Esophagus muscularis mucosa (tissue), 4 donors: ENCODE results near the gene ISY1. TPM values are rescaled to one million over a fixed set of nuclear protein-coding genes. Genes with fewer than 3 reads are reported as not detected.

Experiments
- DNase-seq: peaks from one replicate; pipeline ENCODE4 v3.0.0-alpha.2; 2017; ENCODE audit errors: extremely low spot score
- H3K27ac ChIP-seq, 4 donors: fragments of 200-600 bp; sonication (generic); replicated peaks in 1 of 4; 1 replicate in 3 of 4; 2 replicates in 1 of 4; pipeline ENCODE4 v1.5.1; 2016 to 2019; ENCODE audit warnings: mild to moderate bottlenecking in 1 of 4
- H3K27me3 ChIP-seq, 4 donors: fragments of 200-600 bp; sonication (generic); one replicate each; pipeline versions ENCODE4 v1.5.1 to v1.6.0; 2016 to 2019
- H3K36me3 ChIP-seq, 4 donors: fragments of 200-600 bp; sonication (generic); one replicate each; pipeline ENCODE4 v1.5.1; 2016 to 2019
- H3K4me1 ChIP-seq, 4 donors: fragments of 200-600 bp; sonication (generic); one replicate each; pipeline ENCODE4 v1.5.1; 2016 to 2019
- H3K4me3 ChIP-seq, 4 donors: fragments of 200-600 bp; sonication (generic); 1 replicate in 2 of 4; 2 replicates in 2 of 4; pipeline ENCODE4 v1.5.1; 2016 to 2019; ENCODE audit warnings: mild to moderate bottlenecking in 4 of 4, moderate library complexity in 1 of 4
- H3K9me3 ChIP-seq, 4 donors: fragments of 200-600 bp; sonication (generic); 1 replicate in 3 of 4; 2 replicates in 1 of 4; pipeline ENCODE4 v1.5.1; 2016 to 2019
- EP300 ChIP-seq: sonication (generic); formaldehyde crosslinking; IDR thresholded peaks from one replicate; pipeline ENCODE4 v1.6.1; 2017; ENCODE audit warnings: antibody characterized with exemption
- POLR2A ChIP-seq: fragments of 450-650 bp; IDR thresholded peaks from one replicate; pipeline ENCODE4 v1.6.1; 2017; ENCODE audit warnings: antibody characterized with exemption, moderate library complexity, mild to moderate bottlenecking, low read depth
- POLR2AphosphoS5 ChIP-seq, 2 donors: sonication (generic); formaldehyde crosslinking; IDR thresholded peaks; one replicate each; pipeline ENCODE4 v1.6.1; 2017; ENCODE audit warnings: antibody characterized with exemption in 2 of 2
- WGBS: methylation state at CpG from one replicate; pipeline ENCODE4 v1.1.5; 2018; 5-methylcytosine and 5-hydroxymethylcytosine counted together
- intact Hi-C: fragments of 100-400 bp; cut with DNase I; formaldehyde crosslinking; loops from one replicate; pipeline ENCODE4 v1.15.1; 2023
- total RNA-seq, 4 donors: library from RNA; depleted of rRNA; stranded (reverse); fragments of >200 nt; gene quantifications; one replicate each; pipeline versions ENCODE4 v1.1.0 to v1.2.1, GENCODE V29; 2016
- TF ChIP-seq, protein P1 (sequence below), 3 experiments: fragments of 200-600 bp in 2 of 3; fragments of 450-650 bp in 1 of 3; sonication (generic) in 2 of 3; IDR thresholded peaks; one replicate each; pipeline ENCODE4 v1.5.1; 2017 to 2019; ENCODE audit warnings: antibody characterized with exemption in 3 of 3, mild to moderate bottlenecking in 2 of 3, moderate library complexity in 1 of 3

The ISY1 gene
- total RNA-seq, 4 donors from 2014 or later = 15.4 to 26.7 (median 18.4) TPM

DNA sequence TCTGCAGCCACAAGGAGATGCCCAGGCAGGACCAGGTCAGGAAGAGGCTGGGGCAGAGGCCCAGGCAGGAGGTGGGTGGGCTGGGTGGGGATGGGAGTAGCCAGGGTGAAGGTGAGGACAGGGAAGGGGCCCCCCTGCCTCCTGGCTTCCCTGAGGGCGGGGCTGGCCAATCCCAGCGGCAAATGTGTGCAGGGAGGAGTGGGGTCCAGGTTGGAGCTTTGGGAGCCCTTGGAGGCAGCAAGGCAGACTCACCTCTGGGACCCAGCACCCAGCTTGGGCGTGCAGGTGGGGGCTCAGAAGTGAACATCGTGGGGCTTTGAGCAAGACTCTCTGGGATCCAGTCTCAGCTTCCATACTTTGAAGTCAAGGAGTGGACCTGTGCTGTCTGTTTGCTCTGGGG lies 75.0 kb downstream of the ISY1 start:
- Histone ChIP-seq H3K9me3 (no peaks in the 10 kb centered on the region), H3K27me3 (no peaks in the 10 kb centered on the region), H3K27ac (peak overlapping the region; percentile 82 to 88 (median 83)), H3K4me3 (no peak overlapping the region), H3K4me1 (peaks cover 6 to 12% (median 11%) of the 10 kb centered on the region in 4 donors), H3K36me3 (no peaks in the 10 kb centered on the region)
- no peak for TF ChIP-seq POLR2AphosphoS5 (IDR thresholded peaks at IDR 0.05)
- no peak for TF ChIP-seq EP300
- TF ChIP-seq, protein P1, sequence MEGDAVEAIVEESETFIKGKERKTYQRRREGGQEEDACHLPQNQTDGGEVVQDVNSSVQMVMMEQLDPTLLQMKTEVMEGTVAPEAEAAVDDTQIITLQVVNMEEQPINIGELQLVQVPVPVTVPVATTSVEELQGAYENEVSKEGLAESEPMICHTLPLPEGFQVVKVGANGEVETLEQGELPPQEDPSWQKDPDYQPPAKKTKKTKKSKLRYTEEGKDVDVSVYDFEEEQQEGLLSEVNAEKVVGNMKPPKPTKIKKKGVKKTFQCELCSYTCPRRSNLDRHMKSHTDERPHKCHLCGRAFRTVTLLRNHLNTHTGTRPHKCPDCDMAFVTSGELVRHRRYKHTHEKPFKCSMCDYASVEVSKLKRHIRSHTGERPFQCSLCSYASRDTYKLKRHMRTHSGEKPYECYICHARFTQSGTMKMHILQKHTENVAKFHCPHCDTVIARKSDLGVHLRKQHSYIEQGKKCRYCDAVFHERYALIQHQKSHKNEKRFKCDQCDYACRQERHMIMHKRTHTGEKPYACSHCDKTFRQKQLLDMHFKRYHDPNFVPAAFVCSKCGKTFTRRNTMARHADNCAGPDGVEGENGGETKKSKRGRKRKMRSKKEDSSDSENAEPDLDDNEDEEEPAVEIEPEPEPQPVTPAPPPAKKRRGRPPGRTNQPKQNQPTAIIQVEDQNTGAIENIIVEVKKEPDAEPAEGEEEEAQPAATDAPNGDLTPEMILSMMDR (IDR thresholded peaks at IDR 0.05) = no peak
- no peak for TF ChIP-seq POLR2A
- intact Hi-C loops = loop anchor here (10.0 kb wide), 1 partner anchor 111 kb away; no protein-coding TSS in a partner anchor
- no peak for DNase-seq
- 91% methylated on average over 4 of the region's 4 CpGs for WGBS

DNA sequence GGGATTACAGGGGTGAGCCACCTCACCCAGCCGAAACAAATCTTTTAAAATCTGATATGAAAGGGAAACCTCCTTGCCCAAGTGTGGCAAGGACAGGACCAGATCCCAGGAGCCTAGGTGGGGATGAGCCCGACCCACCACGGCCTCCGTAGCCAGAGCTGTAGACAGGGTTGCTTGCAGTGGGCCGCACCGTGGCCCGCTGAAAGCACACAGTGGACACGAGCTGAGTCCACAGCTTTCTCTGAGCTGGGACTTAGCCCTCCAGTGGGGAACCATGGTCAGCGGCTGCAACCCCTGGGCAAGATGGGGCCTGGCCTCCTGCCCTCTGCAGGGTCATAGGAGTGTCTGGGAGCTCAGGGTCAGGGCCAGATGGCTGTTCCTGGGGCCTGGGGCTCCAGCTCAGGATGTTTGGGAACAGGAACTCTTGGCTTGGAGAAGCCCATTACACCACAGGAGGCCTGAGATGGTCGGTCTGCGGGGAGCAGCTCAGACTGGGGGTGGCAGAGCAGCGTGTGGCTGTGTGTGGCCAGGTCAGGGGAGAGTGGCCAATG lies 75.6 kb downstream of the ISY1 start:
- H3K9me3 ChIP-seq = no peaks in the 10 kb centered on the region
- H3K36me3 ChIP-seq = no peaks in the 10 kb centered on the region
- H3K27me3 ChIP-seq = no peaks in the 10 kb centered on the region
- H3K27ac ChIP-seq = no peak overlapping the region
- H3K4me1 ChIP-seq = peaks cover 6 to 12% (median 11%) of the 10 kb centered on the region in 4 donors
- H3K4me3 ChIP-seq = no peak overlapping the region
- intact Hi-C loops = loop anchor here (10.0 kb wide), 1 partner anchor 110 kb away; no protein-coding TSS in a partner anchor
- TF ChIP-seq EP300 = no peak
- TF ChIP-seq POLR2AphosphoS5 (IDR thresholded peaks at IDR 0.05) = no peak
- TF ChIP-seq, protein P1 (IDR thresholded peaks at IDR 0.05) = no peak
- no peak for TF ChIP-seq POLR2A
- 100% methylated on average over 4 of the region's 12 CpGs for WGBS
- no peak for DNase-seq

DNA sequence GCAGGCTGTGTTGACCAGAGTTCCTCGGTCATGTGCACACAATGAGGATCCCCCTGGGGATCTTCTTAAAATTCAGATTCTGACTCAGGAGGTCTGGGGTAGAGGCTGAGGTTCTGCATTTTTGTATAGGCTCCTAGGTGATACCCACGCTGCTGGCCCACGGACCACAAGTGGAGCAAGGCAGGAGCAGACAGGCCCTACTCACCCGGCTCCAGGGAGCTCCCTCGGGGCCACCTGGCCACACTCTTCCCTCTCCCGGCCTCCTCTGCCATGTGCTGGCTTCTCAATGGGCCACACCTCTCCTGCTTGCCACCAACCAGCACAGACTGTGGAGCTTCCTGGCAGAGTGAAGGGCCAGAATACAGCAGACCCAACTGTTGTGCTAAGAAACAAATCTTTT lies 76.4 kb downstream of the ISY1 start:
- TF ChIP-seq POLR2A (no peak), POLR2AphosphoS5 (IDR thresholded peaks at IDR 0.05) (no peak), EP300 (no peak)
- TF ChIP-seq, protein P1 (IDR thresholded peaks at IDR 0.05) = no peak
- 95% methylated on average over 6 of the region's 6 CpGs for WGBS
- H3K4me3 ChIP-seq = no peak overlapping the region

DNA sequence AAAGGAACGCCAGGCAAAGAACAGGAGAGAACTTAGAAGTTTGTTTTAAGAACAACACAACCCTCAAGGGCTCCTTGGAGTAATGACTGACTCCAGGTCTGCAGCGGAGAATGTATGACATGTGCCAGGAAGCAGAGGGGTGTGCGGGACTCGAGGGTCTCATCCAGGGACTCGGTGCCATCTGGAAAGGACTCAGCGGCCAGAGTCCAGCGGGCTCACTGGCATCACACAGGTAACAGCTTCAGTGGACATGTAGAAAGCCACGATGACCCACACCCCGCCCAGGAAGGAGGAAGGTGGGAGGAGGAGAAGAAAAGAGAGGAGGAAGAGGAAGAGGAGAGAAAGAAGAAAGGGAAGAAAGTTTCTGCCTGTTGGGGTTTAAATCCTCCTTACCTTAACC lies 78.8 kb downstream of the ISY1 start:
- WGBS = 81% methylated on average over 9 of the region's 9 CpGs
- intact Hi-C loops = loop anchor here (10.0 kb wide), 1 partner anchor 107 kb away; no protein-coding TSS in a partner anchor
- TF ChIP-seq, protein P1 (IDR thresholded peaks at IDR 0.05) = no peak
- Histone ChIP-seq H3K36me3 (no peaks in the 10 kb centered on the region), H3K27ac (no peak overlapping the region), H3K27me3 (no peaks in the 10 kb centered on the region), H3K4me3 (no peak overlapping the region), H3K4me1 (peaks cover 2 to 18% (median 11%) of the 10 kb centered on the region in 4 donors), H3K9me3 (no peaks in the 10 kb centered on the region)
- DNase-seq = no peak

More for the DNA sequence above, 76.4 kb downstream of the ISY1 start:
- H3K27ac ChIP-seq = no peak overlapping the region
- no peaks in the 10 kb centered on the region for H3K9me3 ChIP-seq
- H3K4me1 ChIP-seq = peaks cover 6 to 12% (median 11%) of the 10 kb centered on the region in 4 donors
- H3K27me3 ChIP-seq = no peaks in the 10 kb centered on the region
- H3K36me3 ChIP-seq = no peaks in the 10 kb centered on the region
- intact Hi-C loops = loop anchor here (10.0 kb wide), 1 partner anchor 110 kb away; no protein-coding TSS in a partner anchor
- DNase-seq = no peak

DNA sequence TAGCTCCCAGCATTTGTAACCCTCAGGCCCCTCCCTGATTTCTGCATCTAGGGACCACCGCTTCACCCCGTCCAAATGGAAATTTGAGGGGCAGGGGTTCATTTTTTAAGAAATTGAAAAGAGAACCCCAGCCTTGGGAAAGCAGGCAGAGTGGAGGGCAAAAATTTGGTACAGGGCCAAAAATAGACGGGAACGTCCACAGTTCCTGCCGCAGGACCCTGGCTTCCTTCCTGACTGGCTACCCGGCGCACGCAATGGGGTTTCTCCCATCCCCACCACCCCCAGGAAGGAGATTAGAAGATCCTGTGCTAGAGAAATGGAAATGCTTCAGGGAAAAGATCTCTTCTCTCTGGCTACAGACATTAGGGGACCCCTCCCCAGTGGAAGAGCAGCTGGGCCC lies 79.4 kb downstream of the ISY1 start:
- H3K27ac ChIP-seq = no peak overlapping the region
- H3K4me1 ChIP-seq = peaks cover 0 to 18% (median 10%) of the 10 kb centered on the region in 4 donors
- no peaks in the 10 kb centered on the region for H3K27me3 ChIP-seq
- H3K9me3 ChIP-seq = no peaks in the 10 kb centered on the region
- TF ChIP-seq EP300 = no peak
- no peak for TF ChIP-seq POLR2AphosphoS5 (IDR thresholded peaks at IDR 0.05)
- TF ChIP-seq POLR2A = no peak
- TF ChIP-seq, protein P1 (IDR thresholded peaks at IDR 0.05) = no peak
- DNase-seq = no peak
- H3K36me3 ChIP-seq = no peaks in the 10 kb centered on the region
- 81% methylated on average over 8 of the region's 8 CpGs for WGBS
- intact Hi-C loops = loop anchor here (10.0 kb wide), 1 partner anchor 107 kb away; no protein-coding TSS in a partner anchor
- no peak overlapping the region for H3K4me3 ChIP-seq
